Esophagus (tissue), 2 donors: Measurements from ENCODE around the gene C1orf21. TPM values are rescaled to one million over a fixed set of nuclear protein-coding genes. Genes with fewer than 3 reads are reported as not detected.

Experiments
- H3K27ac ChIP-seq, 2 donors: one replicate each; pipeline ENCODE4 v1.5.1; 2013; ENCODE audit warnings: low read depth in 2 of 2, mild to moderate bottlenecking in 2 of 2, inconsistent platforms in 1 of 2, low read length in 1 of 2, moderate library complexity in 1 of 2
- H3K27me3 ChIP-seq, 2 donors: one replicate each; pipeline ENCODE4 v1.6.1; 2013; ENCODE audit warnings: low read length in 2 of 2, control low read depth in 1 of 2, mild to moderate bottlenecking in 1 of 2; ENCODE audit not compliant: insufficient read depth in 2 of 2, control insufficient read depth in 1 of 2
- H3K36me3 ChIP-seq, 2 donors: one replicate each; pipeline ENCODE4 v1.6.1; 2013; ENCODE audit warnings: low read length in 1 of 2; ENCODE audit not compliant: control insufficient read depth in 2 of 2, insufficient read depth in 2 of 2
- H3K4me1 ChIP-seq, 2 donors: one replicate each; pipeline ENCODE4 v1.6.1; 2013; ENCODE audit warnings: low read length in 1 of 2; ENCODE audit not compliant: control insufficient read depth in 2 of 2, insufficient read depth in 2 of 2
- H3K4me3 ChIP-seq, 2 donors: one replicate each; pipeline ENCODE4 v1.5.1; 2013; ENCODE audit warnings: low read length in 2 of 2, mild to moderate bottlenecking in 2 of 2, low read depth in 1 of 2, moderate library complexity in 1 of 2
- H3K9me3 ChIP-seq, 2 donors: one replicate each; pipeline ENCODE4 v1.6.1; 2013; ENCODE audit warnings: mild to moderate bottlenecking in 2 of 2, low read depth in 1 of 2, low read length in 1 of 2, moderate library complexity in 1 of 2; ENCODE audit not compliant: control insufficient read depth in 2 of 2, insufficient read depth in 1 of 2
- WGBS, 2 donors: extraction: QIAGEN DNeasy Blood & Tissue Kit; methylation state at CpG; one replicate each; pipeline ENCODE4 v1.1.7; 2013; 5-methylcytosine and 5-hydroxymethylcytosine counted together
- polyA plus RNA-seq, 2 donors: library from polyadenylated mRNA; stranded (reverse); fragments of 200-250 nt; gene quantifications; one replicate each; pipeline ENCODE4 v1.2.3, GENCODE V29; 2013
- donor health status: healthy with polysubstance abuse.
- donor health status: Bipolar disorder and iron deficiency.

Gene C1orf21
- polyA plus RNA-seq, 2 donors, result 26.8 to 29.7 TPM

DNA sequence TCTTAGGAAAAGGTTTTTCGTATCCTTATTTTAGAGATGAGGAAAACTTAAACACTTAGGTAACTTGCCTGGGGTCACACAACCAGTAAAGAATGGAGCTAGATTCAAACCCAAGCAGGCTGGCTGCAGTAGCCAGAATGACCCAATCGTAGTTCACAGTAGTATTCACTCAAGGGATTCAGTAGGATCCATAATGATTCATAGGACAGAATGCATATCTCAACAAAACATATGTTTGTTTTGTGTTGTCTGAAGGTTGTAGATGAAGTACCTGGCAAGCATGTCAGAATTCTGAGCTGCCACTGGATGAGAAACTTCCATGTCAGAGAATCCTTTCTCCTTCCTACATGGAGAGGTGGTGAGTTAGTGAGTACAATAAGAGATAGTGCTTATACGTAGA is 155.5 kb downstream of the C1orf21 start:
- 65 to 81% methylated on average over 3 of the region's 3 CpGs for WGBS, 2 donors
- no peaks in the 10 kb centered on the region for H3K36me3 ChIP-seq
- H3K9me3 ChIP-seq, result no peaks in the 10 kb centered on the region
- H3K27ac ChIP-seq, result peak overlapping the region; percentile 39 to 60
- H3K27me3 ChIP-seq, result no peaks in the 10 kb centered on the region
- H3K4me3 ChIP-seq, result no peak overlapping the region
- peaks cover 0 to 2% of the 10 kb centered on the region in 2 donors for H3K4me1 ChIP-seq

- no peaks in the 10 kb centered on the region for H3K36me3 ChIP-seq
- no peak overlapping the region for H3K4me3 ChIP-seq
- 42 to 56% methylated on average over 4 of the region's 4 CpGs for WGBS, 2 donors
- peaks cover 0 to 7% of the 10 kb centered on the region in 2 donors for H3K4me1 ChIP-seq
- no peaks in the 10 kb centered on the region for H3K27me3 ChIP-seq
- peak overlapping the region; percentile 57 to 85 for H3K27ac ChIP-seq
- no peaks in the 10 kb centered on the region for H3K9me3 ChIP-seq
Measured at GRCh38 chr1:184545601-184546000, 158.8 kb downstream of the C1orf21 start.

DNA sequence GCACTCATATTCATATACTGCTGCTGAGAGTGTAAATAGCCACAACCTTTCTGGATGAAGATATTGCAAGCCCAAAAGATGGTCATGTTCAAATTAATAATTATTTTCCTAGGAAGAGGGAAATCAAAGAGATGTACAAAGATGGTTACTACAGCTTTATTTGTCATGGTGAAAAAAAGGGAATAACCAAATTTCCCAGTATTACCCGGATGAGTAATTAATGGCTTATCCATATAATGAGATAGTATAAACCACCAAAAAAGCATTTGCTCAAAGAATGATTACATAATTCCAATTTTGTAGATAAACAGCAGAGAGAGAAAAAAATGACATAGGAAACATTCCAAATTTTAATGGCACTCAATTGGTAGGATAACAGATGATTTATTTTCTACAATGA is 165.6 kb downstream of the C1orf21 start:
- H3K4me1 ChIP-seq, result peaks cover 0 to 12% of the 10 kb centered on the region in 2 donors
- 81 to 98% methylated on average over 1 of the region's 1 CpG for WGBS, 2 donors
- no peaks in the 10 kb centered on the region for H3K9me3 ChIP-seq
- no peaks in the 10 kb centered on the region for H3K27me3 ChIP-seq
- H3K4me3 ChIP-seq, result no peak overlapping the region
- no peaks in the 10 kb centered on the region for H3K36me3 ChIP-seq
- H3K27ac ChIP-seq, result no peak overlapping the region

GRCh38 chr1:184553845-184554244 is 167.0 kb downstream of the C1orf21 start:
- no peaks in the 10 kb centered on the region for H3K36me3 ChIP-seq
- H3K27me3 ChIP-seq, result no peaks in the 10 kb centered on the region
- peaks cover 0 to 6% of the 10 kb centered on the region in 2 donors for H3K4me1 ChIP-seq
- H3K9me3 ChIP-seq, result no peaks in the 10 kb centered on the region
- H3K27ac ChIP-seq, result no peak overlapping the region
- no peak overlapping the region for H3K4me3 ChIP-seq
- 47 to 55% methylated on average over 2 of the region's 2 CpGs for WGBS, 2 donors

GRCh38 chr1:184555665-184556641 is 169.1 kb downstream of the C1orf21 start:
- peaks cover 0 to 6% of the 10 kb centered on the region in 2 donors for H3K4me1 ChIP-seq
- WGBS, 2 donors, result 52 to 72% methylated on average over 7 of the region's 7 CpGs
- H3K9me3 ChIP-seq, result no peaks in the 10 kb centered on the region
- no peak overlapping the region for H3K4me3 ChIP-seq
- peak overlapping the region; percentile 64 to 86 for H3K27ac ChIP-seq
- no peaks in the 10 kb centered on the region for H3K27me3 ChIP-seq
- H3K36me3 ChIP-seq, result no peaks in the 10 kb centered on the region

DNA sequence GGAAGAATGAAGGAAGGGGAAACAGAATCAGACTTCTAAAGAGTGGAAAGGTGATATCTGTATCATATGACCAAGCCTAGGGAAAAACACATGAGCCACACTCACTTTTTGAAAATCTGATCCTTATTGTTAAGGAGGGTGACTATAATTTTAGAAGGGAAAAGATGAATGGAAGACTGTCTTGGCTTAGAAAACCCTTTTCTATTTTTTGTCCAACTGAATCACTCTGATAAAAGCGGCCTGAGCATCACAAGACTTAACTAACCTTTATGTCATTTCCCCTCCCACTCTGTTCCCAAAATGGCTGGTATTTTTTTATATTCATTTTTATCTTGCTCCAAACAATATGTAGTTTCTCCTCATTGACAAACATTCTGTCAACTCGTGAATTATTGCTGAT is 169.8 kb downstream of the C1orf21 start:
- H3K27me3 ChIP-seq, result no peaks in the 10 kb centered on the region

GRCh38 chr1:184557423-184558347 is 170.9 kb downstream of the C1orf21 start:
- H3K4me3 ChIP-seq, result no peak overlapping the region
- H3K27me3 ChIP-seq, result no peaks in the 10 kb centered on the region
- WGBS, 2 donors, result 64 to 73% methylated on average over 3 of the region's 3 CpGs
- H3K4me1 ChIP-seq, result peaks cover 0 to 6% of the 10 kb centered on the region in 2 donors
- H3K9me3 ChIP-seq, result no peaks in the 10 kb centered on the region
- no peak overlapping the region for H3K27ac ChIP-seq
- no peaks in the 10 kb centered on the region for H3K36me3 ChIP-seq

More for the DNA sequence above, 169.8 kb downstream of the C1orf21 start:
- Histone ChIP-seq H3K4me3 (no peak overlapping the region), H3K27ac (peak overlapping the region in 1 of 2 donors; percentile 64), H3K36me3 (no peaks in the 10 kb centered on the region), H3K4me1 (peaks cover 0 to 6% of the 10 kb centered on the region in 2 donors), H3K9me3 (no peaks in the 10 kb centered on the region)
- WGBS, 2 donors, result 65 to 68% methylated on average over 2 of the region's 2 CpGs

DNA sequence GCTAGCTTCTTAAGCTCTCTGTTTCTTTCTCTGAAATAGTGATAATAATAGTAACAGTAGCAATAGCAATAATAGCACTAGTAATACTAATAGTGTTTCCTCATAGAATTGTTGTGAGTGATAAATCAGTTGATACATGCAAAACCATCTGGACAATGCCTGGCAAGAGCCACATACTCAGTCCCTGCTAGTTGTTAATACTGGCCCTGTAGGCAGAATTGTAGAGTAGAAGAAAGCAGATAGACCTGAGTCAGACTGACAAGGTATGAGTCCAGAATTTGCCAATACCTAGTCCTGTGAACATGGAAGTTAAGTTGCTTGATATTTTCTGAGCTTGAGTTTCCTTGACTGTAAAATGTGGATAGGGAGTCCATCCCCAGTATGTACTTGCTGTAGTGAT is 171.9 kb downstream of the C1orf21 start:
- H3K27ac ChIP-seq, result peak overlapping the region; percentile 27 to 42
- H3K4me1 ChIP-seq, result peaks cover 0 to 4% of the 10 kb centered on the region in 2 donors
- no peak overlapping the region for H3K4me3 ChIP-seq
- no peaks in the 10 kb centered on the region for H3K27me3 ChIP-seq
- no peaks in the 10 kb centered on the region for H3K36me3 ChIP-seq
- H3K9me3 ChIP-seq, result no peaks in the 10 kb centered on the region

DNA sequence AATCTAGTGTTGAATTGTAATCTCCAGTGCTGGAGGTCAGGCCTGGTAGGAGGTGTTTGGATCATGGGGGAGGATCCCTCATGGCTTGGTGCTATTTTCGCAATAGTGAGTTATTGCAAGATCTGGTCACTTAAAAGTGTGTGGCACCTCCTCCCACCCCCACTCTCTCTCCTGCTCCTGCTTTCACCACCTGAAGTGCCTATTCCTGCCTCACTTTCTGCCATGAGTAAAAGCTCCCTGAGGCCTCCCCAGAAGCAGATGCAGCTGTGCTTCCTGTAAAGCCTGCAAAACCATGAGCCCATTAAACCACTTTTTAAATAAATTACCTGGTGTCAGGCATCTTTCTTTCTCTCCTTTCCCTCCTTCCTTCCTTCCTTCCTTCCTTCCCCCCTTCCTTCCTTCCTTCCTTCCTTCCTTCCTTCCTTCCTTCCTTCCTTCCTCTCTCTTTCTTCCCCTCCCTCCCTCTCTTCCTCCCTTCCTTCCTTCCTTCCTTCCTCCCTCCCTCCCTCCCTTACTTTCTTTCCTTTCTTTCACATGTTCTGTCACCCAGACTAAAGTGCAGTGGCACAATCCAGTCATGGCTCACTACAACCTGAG is 172.4 kb downstream of the C1orf21 start:
- H3K4me3 ChIP-seq, result no peak overlapping the region
- H3K4me1 ChIP-seq, result peaks cover 0 to 4% of the 10 kb centered on the region in 2 donors
- no peaks in the 10 kb centered on the region for H3K27me3 ChIP-seq
- H3K27ac ChIP-seq, result peak overlapping the region in 1 of 2 donors; percentile 42
- no peaks in the 10 kb centered on the region for H3K36me3 ChIP-seq
- H3K9me3 ChIP-seq, result no peaks in the 10 kb centered on the region
- 78 to 100% methylated on average over 1 of the region's 1 CpG for WGBS, 2 donors
